SK-N-SH treated with all-trans-retinoic acid at 6 μM for 48 hours (cell line): ENCODE data around the gene C2orf66.

Experiments used
- ARNTL ChIP-seq: fragments of 450-650 bp; formaldehyde crosslinking; IDR thresholded peaks from 2 replicates; pipeline ENCODE4 v1.5.0; 2020; ENCODE audit warnings: low read depth, mild to moderate bottlenecking, moderate library complexity, borderline replicate concordance
- CSDC2 ChIP-seq: fragments of 250-450 bp; sonication (Bioruptor Pico); IDR thresholded peaks from 2 replicates; pipeline ENCODE4 v1.5.0; 2020; ENCODE audit warnings: mild to moderate bottlenecking, moderate library complexity
- GLIS3 ChIP-seq: fragments of 250-450 bp; sonication (Bioruptor Pico); IDR thresholded peaks from 2 replicates; pipeline ENCODE4 v1.5.0; 2020; ENCODE audit warnings: mild to moderate bottlenecking, moderate library complexity
- PATZ1 ChIP-seq: fragments of 250-450 bp; sonication (Bioruptor Pico); IDR thresholded peaks from 2 replicates; pipeline ENCODE4 v1.8.0; 2020; ENCODE audit warnings: mild to moderate bottlenecking, moderate library complexity, borderline replicate concordance
- PPARA ChIP-seq: fragments of 250-450 bp; sonication (Bioruptor Pico); IDR thresholded peaks from 2 replicates; pipeline ENCODE4 v1.5.0; 2020; ENCODE audit warnings: mild to moderate bottlenecking, borderline replicate concordance
- RARB ChIP-seq: fragments of 250-450 bp; sonication (Bioruptor Pico); IDR thresholded peaks from 2 replicates; pipeline ENCODE4 v1.8.0; 2021; ENCODE audit warnings: mild to moderate bottlenecking, moderate library complexity
- TOX ChIP-seq: fragments of 250-450 bp; sonication (Bioruptor Pico); IDR thresholded peaks from 2 replicates; pipeline ENCODE4 v1.8.0; 2021; ENCODE audit warnings: mild to moderate bottlenecking, moderate library complexity, borderline replicate concordance
- ZNF565 ChIP-seq: fragments of 450-650 bp; formaldehyde crosslinking; conservative IDR thresholded peaks from 2 replicates; pipeline ENCODE4 v1.5.0; 2020; ENCODE audit warnings: low read depth, mild to moderate bottlenecking, moderate library complexity
- ZNF70 ChIP-seq: fragments of 450-650 bp; formaldehyde crosslinking; IDR thresholded peaks from 2 replicates; pipeline ENCODE4 v1.5.0; 2020; ENCODE audit warnings: mild to moderate bottlenecking, moderate library complexity

GRCh38 chr2:196839574-196839973, 30.4 kb upstream of the C2orf66 start:
- no peak for TF ChIP-seq PATZ1 (CRISPR knock-in tag)
- no peak for TF ChIP-seq ARNTL (CRISPR knock-in tag)
- TF ChIP-seq GLIS3 (CRISPR knock-in tag), result no peak
- no peak for TF ChIP-seq ZNF565
- no peak for TF ChIP-seq CSDC2 (CRISPR knock-in tag)
- no peak for TF ChIP-seq PPARA
- no peak for TF ChIP-seq RARB (CRISPR knock-in tag)
- TF ChIP-seq TOX (CRISPR knock-in tag), result no peak
- TF ChIP-seq ZNF70 (CRISPR knock-in tag), result no peak
